Measurements from ENCODE around the gene GJC1.
A peak's percentile ranks its signal among the peaks of the same experiment; 100 is the strongest.

Gene GJC1

DNA sequence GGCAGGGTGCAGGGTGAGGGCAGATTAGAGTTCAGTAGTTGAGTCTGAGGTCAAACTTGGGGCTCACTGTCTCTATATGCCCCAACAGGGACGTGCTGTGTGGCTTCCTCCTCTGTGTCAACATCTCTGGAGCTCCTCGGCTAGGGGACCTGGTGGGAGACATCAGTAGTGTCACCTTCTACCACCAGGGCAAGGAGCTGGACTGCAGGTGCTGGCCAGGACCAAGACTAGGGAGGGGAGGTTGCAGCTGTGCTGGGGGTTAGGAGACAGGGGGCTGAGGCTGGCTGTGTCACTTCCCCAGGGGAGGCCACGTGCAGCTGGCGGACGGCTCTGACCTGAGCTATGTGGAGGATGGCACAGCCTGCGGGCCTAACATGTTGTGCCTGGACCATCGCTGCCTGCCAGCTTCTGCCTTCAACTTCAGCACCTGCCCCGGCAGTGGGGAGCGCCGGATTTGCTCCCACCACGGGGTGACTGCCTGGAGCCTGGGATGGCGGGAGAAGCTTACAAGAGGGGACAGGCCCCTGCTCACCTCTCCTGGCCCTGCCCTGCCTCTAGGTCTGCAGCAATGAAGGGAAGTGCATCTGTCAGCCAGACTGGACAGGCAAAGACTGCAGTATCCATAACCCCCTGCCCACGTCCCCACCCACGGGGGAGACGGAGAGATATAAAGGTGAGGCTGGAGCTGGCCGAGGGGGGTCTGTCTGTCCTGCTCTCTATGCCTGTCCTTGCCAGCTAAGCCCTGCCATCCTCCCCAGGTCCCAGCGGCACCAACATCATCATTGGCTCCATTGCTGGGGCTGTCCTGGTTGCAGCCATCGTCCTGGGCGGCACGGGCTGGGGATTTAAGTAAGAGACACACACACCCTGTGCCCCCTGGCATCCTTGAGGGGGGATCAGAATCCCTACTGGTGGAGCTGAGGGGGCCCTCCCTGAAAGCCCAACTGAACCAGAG, 52.4 kb downstream of the GJC1 start:
- DNase-seq (ENCODE audit: low spot score) = no peak

GRCh38 chr17:44776628-44777393, 53.3 kb downstream of the GJC1 start:
- DNase-seq (ENCODE audit: low spot score) = no peak

GRCh38 chr17:44775838-44776621, 54.1 kb downstream of the GJC1 start:
- DNase-seq (ENCODE audit: low spot score) = peak; percentile 97

GRCh38 chr17:44775136-44775837, 54.8 kb downstream of the GJC1 start:
- DNase-seq (ENCODE audit: low spot score) = peak; percentile 11

DNA sequence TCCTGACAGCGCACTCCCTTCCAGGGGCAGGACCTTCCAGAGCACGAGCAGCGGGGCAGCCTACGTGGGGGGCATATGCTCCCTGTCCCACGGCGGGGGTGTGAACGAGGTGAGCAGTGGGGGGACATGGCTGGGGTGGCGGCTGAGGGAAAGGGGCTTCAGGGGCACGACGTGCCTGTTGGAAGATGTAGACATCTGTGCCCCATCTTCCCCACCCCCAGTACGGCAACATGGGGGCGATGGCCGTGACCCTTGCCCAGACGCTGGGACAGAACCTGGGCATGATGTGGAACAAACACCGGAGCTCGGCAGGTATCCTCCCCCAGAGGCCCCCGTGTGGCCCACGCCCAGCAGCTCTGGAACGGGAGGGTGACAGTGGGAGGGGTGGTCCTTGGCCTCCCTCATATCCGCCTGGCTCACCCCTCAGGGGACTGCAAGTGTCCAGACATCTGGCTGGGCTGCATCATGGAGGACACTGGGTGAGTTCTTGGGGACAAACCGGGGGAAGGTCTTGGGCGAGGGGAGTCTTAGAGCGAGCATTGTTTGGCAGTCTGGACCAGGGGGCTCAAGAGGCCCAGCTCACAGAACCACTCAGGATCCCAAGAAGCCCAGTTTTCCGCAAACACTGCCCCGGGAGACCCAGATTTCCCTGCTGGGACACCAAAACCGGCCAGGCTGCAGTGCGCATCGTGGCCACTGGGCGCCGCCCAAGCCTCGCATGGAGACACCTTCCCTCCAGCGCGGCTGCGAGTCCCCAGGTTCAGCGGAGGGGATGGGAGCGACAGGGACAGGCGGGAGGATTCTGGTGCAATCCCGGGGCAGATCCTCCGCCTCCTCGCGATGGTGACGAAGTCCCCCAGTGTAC, 55.6 kb downstream of the GJC1 start:
- DNase-seq (ENCODE audit: low spot score) = peak; percentile 85

- DNase-seq (ENCODE audit: low spot score) = no peak
These were observed 56.9 kb downstream of the GJC1 start for GRCh38 chr17:44773140-44773539.

- DNase-seq (ENCODE audit: low spot score) = no peak
These were observed 57.6 kb downstream of the GJC1 start for GRCh38 chr17:44772308-44773045.

DNA sequence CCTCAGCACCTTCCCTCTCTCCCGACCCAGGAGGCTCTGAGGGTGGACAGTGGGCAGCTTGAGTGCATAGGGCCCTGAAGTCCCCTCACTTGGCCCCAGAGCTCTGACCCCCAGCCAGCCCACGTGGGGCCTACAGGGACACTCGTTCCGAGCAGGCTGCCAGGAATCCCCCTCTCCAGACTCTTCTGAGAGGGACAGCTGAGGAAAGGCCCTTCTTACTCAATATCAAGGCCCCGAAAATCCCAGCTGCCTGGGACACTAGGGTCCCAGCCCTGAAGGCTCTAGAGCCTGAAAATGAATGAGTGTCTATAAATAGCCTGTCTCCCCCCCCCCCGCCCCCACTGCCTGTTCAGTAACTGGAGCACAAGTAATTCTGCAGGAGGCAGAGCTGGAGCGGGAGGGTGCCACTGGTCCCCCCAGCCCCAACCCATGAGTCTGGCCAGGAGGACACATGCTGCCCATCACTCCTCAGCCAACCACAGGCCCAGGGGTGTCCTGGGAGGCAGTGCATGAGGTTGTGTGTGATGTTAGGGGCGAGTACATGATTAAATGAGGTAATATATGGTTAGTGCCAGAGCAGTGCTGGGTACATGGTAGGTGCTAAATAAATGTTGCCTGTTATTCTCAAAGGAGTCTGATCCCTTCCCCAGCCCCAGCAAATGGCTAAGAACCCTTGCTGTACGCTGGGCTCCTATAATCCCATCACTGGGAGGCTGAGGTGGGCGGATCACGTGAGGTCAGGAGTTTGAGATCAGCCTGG, 59.7 kb downstream of the GJC1 start:
- no peak for DNase-seq (ENCODE audit: low spot score)

DNA sequence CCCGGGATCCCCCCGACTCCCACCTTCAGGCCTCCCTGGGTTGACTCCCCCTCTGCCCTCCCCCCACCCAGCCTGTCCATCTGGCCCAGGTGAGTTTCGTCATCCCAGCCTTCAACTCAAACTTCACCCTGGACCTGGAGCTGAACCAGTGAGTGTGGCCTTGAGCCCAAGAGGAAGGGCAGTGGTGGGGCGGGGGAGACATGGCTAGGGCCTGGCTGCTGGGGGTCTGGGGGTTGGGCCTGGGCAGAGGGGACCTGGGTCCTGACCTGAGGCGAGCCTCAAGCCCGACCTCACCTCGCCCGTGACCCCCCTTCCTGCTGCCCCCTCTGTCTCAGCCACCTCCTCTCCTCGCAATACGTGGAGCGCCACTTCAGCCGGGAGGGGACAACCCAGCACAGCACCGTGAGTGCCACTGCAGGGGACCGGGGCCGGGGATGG, 60.4 kb downstream of the GJC1 start:
- no peak for DNase-seq (ENCODE audit: low spot score)

DNA sequence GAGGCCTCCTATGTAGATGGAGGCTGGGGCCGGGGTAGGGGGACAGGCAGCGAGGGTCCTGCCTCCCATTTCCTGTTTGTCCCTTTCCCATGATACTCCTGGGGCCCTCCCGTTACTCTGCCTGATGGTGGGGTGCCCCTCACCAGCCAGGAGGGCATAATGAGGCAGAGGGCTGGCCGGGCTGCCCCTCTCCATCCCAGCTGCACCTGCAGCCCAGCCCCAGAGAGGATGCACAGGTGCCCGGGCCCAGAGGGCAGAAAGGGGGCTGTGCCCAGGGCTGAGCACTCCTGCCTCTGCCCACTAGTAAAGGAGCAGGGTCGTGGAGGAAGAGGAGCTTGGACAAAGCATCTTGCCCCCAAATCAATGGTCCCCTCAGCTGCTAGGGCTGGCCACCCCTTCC, 60.9 kb downstream of the GJC1 start:
- DNase-seq (ENCODE audit: low spot score) = no peak

DNA sequence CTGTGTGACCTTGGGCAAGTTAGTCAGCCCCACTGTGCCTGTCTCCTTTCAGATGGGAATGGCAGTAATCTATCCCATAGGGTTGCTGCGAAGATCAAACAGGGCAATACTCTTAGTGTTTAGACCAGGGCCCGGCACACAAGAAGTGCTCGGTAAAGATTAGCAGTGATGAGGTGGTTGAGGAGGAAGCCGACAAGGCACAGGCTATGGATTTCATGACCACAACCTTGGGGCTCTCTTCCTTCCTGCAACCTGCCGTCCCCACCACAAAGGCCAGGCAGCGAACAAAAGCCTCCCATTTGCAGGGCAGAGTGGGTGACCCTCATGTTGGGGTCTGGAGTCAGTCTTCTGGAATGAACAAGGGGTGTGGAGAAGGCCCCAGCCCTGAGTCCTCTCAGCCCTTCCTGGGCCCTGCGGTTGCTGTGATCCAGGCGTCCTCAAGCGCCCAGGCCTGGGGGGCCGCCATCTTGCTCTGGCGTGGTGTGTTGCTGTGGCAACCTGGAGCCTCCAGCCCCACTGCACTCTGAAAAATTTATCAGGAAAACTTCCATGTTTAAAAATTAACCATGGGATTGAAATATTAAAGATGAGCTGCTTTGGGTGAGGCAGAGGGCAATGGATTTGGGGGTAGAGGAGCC, 61.5 kb downstream of the GJC1 start:
- no peak for DNase-seq (ENCODE audit: low spot score)

- no peak for DNase-seq (ENCODE audit: low spot score)
These were observed 62.6 kb downstream of the GJC1 start for GRCh38 chr17:44767493-44767892.

DNA sequence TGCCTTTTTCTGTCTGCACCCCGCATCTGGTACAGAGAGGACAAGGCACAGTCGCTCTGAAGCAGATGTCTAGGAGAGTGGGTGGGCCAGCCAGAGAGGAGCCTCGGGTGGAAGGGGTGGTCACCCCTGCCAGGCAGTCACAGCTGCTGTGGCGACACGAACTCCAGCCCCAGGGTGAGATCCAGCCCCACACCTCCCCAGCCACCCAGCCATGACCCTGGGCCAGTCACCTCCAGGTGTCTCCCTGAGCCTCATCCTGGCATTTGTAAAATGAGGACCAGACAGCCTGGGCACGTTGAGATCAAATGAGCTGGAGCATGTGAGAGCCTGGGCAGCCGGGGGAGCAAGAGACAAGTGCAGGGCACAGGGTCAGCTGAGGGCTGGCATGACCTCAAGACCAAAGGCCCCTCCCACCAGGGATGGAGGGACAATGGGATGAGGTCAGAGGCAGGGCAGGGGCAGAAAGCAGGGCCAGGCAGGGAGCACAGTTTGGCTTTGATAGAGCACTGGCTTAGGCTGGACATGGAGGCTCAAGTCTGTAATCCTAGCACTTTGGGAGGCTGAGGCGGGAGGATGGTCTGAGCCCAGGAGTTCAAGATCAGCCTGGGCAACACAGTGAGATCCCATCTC, 63.6 kb downstream of the GJC1 start:
- DNase-seq (ENCODE audit: low spot score) = no peak

DNA sequence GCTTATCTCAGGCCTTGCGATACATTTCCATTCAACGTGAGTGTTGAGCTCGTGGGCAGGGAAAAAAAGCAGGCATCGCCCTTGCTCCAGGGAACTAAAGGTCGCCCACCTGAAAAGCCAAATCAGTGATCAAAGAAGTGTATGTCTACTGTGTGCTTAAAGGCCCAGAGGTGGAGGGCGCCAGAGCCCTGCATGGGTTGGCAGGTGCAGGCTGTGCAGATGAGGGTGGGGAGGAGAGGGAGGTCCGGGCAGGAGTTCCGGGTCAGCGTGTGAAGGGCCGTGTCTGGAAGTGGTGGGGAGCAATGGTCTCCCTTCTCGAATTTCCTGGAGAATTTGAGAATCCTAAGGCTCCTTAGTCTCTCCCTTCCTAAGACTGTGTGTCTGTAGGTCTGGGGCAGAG, 64.1 kb downstream of the GJC1 start:
- DNase-seq (ENCODE audit: low spot score) = no peak

DNA sequence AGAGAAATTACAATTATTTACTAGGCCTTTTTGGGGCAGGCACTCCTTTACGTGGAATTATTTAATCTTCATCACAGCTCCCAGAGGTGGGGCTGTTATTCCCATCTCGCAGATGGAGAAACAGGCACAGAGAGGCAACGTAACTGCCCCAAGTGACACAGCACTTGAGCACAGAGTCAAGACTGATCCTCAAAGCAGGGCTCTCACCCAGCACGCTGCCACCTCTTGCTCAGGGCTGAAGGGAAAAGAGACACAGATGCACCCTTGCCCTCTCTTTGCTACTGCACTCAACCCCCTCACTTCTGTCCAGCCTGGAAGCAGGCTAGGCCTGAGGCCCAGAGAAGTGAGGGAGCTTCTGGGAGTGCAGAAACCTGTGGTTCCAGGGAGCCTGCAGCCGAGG, 66.9 kb downstream of the GJC1 start:
- DNase-seq (ENCODE audit: low spot score) = no peak

DNA sequence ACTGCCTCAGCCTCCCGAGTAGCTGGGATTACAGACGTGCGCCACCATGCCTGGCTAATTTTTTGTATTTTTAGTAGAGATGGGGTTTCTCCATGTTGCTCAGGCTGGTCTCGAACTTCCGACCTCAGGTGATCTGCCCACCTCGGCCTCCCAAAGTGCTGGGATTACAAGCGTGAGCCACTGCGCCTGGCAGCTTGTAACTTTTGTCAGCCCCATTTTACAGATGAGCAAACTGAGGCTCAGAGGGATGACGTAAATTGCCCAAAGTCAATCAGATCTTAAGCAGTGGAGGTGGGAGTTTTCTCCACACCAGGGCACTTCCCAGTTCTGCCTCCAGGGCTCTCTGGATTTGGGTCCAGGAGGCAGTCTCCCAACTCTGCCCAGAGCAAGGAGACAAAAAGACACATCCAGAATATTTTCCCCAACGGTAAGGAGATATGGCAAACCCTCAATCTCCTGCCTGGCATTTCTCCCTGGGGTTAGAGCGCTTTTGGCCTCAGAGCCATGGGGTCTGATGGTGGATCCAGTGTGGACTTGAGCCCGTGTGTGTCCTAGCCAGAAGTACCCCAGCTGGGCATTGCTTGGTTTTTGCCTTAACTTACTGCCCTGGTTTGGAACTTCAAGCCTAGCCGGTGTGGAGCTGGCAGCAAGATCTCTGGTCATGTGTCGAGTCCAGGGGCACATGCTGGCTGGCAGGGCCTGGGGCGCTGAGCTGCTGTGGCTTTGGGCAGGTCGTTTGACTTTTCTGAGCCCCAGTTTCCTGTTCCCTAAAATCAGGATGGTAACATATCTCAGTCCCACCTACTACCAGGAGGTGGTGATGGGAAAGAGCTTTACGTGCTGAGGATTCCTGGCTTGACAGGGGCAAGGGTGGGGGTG, 67.9 kb downstream of the GJC1 start:
- no peak for DNase-seq (ENCODE audit: low spot score)

Measured in LoVo (cell line).